Central memory CD4-positive, alpha-beta T cell (primary cell): ENCODE results near the gene SPPL2A.
"Not testable (repeated sequence)": the region's sequence is repeated elsewhere in the genome, so short reads cannot be mapped to it uniquely, and the experiment has no call there.

Experiments used
- DNase-seq: peaks from one replicate; pipeline ENCODE4 v3.0.0; 2022
- total RNA-seq, 3 experiments: gene quantifications; one replicate each; lab custom pipeline; 2026; lab: John Stamatoyannopoulos, UW

Gene SPPL2A
- 53.1 to 107 (median 78.5) reads per million in 3 experiments for total RNA-seq

GRCh38 chr15:50765195-50765967 lies at the start of gene SPPL2A:
TSS of gene SPPL2A (minus strand) at chr15:50765706. CDS start at chr15:50765533, 173 bp downstream.
- DNase-seq = peak; percentile 73

GRCh38 chr15:50814634-50815033 lies 49.1 kb upstream of the SPPL2A start:
- no peak for DNase-seq

GRCh38 chr15:50813865-50814264 lies 48.4 kb upstream of the SPPL2A start:
- DNase-seq = no peak

GRCh38 chr15:50813089-50813488 lies 47.6 kb upstream of the SPPL2A start:
- DNase-seq = no peak

GRCh38 chr15:50812181-50812506 lies 46.6 kb upstream of the SPPL2A start:
- not testable (repeated sequence) for DNase-seq

- DNase-seq = not testable (repeated sequence)
Observed at GRCh38 chr15:50811461-50812180, 46.1 kb upstream of the SPPL2A start.

GRCh38 chr15:50810128-50810527 lies 44.6 kb upstream of the SPPL2A start:
- DNase-seq = no peak

- DNase-seq = no peak
Observed at GRCh38 chr15:50808728-50809127, 43.2 kb upstream of the SPPL2A start.

- no peak for DNase-seq
Observed at GRCh38 chr15:50803479-50804180, 38.1 kb upstream of the SPPL2A start.

- DNase-seq = no peak
Observed at GRCh38 chr15:50800715-50801114, 35.2 kb upstream of the SPPL2A start.

GRCh38 chr15:50798684-50799083 lies 33.2 kb upstream of the SPPL2A start:
- no peak for DNase-seq

- DNase-seq = no peak
Observed at GRCh38 chr15:50797926-50798325, 32.4 kb upstream of the SPPL2A start.

GRCh38 chr15:50791486-50791885 lies 26.0 kb upstream of the SPPL2A start:
- DNase-seq = no peak

GRCh38 chr15:50790778-50791453 lies 25.4 kb upstream of the SPPL2A start:
- no peak for DNase-seq

- DNase-seq = no peak
Observed at GRCh38 chr15:50786871-50787270, 21.4 kb upstream of the SPPL2A start.

- DNase-seq = no peak
Observed at GRCh38 chr15:50786438-50786837, 20.9 kb upstream of the SPPL2A start.

GRCh38 chr15:50783895-50784294 lies 18.4 kb upstream of the SPPL2A start:
- DNase-seq = no peak

- no peak for DNase-seq
Observed at GRCh38 chr15:50783411-50783810, 17.9 kb upstream of the SPPL2A start.

- DNase-seq = no peak
Observed at GRCh38 chr15:50778086-50778485, 12.6 kb upstream of the SPPL2A start.

GRCh38 chr15:50777042-50777441 lies 11.5 kb upstream of the SPPL2A start:
- no peak for DNase-seq

GRCh38 chr15:50774450-50774849 lies 8.9 kb upstream of the SPPL2A start:
- DNase-seq = no peak

- no peak for DNase-seq
Observed at GRCh38 chr15:50773389-50773788, 7.9 kb upstream of the SPPL2A start.

- DNase-seq = no peak
Observed at GRCh38 chr15:50767332-50767861, 1.9 kb upstream of the SPPL2A start.
